H1 (cell line): ENCODE results near the gene BCL11A. TPM values are rescaled to one million over a fixed set of nuclear protein-coding genes. Genes with fewer than 3 reads are reported as not detected.
A peak's percentile ranks its signal among the peaks of the same experiment; 100 is the strongest.

ENCODE experiments used
- CTCF ChIA-PET: fragments of 300-600 bp; sonication (Branson Sonifier 250); formaldehyde crosslinking; loops from one replicate; lab custom pipeline; 2021; ENCODE audit not compliant: partially characterized antibody; lab: Charles Lee
- POLR2A ChIA-PET: fragments of 300-600 bp; sonication (Branson Sonifier 250); formaldehyde crosslinking; loops from one replicate; lab custom pipeline; 2021; ENCODE audit warnings: inconsistent platforms; ENCODE audit not compliant: partially characterized antibody; lab: Charles Lee
- DNase-seq, 2 experiments: peaks; one replicate each; pipeline versions ENCODE4 v3.0.0 to v3.0.0-alpha.2; 2010 to 2022; ENCODE audit warnings: low spot score in 2 of 2, low read depth in 1 of 2, mixed read lengths in 1 of 2
- FAIRE-seq: peaks from 2 replicates; lab custom pipeline; 2011; peaks lifted over from hg19 to GRCh38; lab: Jason Lieb, UNC
- H2AFZ ChIP-seq: 2 replicates; pipeline ENCODE4 v1.8.1; 2012; ENCODE audit warnings: low read length, inconsistent platforms
- H2AK5ac ChIP-seq: 2 replicates; pipeline ENCODE4 v1.6.1; 2013; ENCODE audit warnings: low read depth, low read length
- H2BK120ac ChIP-seq: replicated peaks from 2 replicates; pipeline ENCODE3; 2013; ENCODE audit warnings: low read depth, low read length, inconsistent platforms
- H2BK12ac ChIP-seq: 2 replicates; pipeline ENCODE4 v1.6.1; 2013; ENCODE audit warnings: low read depth, low read length
- H2BK15ac ChIP-seq: 2 replicates; pipeline ENCODE4 v1.6.1; 2013; ENCODE audit warnings: low read length
- H2BK20ac ChIP-seq: 2 replicates; pipeline ENCODE4 v1.6.1; 2013; ENCODE audit warnings: low read length
- H2BK5ac ChIP-seq: 2 replicates; pipeline ENCODE4 v1.6.1; 2013; ENCODE audit warnings: low read depth, low read length
- H3K14ac ChIP-seq: 2 replicates; pipeline ENCODE4 v1.6.1; 2013; ENCODE audit warnings: inconsistent platforms; ENCODE audit not compliant: insufficient read length
- H3K18ac ChIP-seq: 2 replicates; pipeline ENCODE4 v1.6.1; 2013; ENCODE audit warnings: low read length; ENCODE audit errors: extremely low read depth
- H3K23ac ChIP-seq: 2 replicates; pipeline ENCODE4 v1.6.1; 2013; ENCODE audit warnings: inconsistent platforms; ENCODE audit not compliant: insufficient read length
- H3K23me2 ChIP-seq: 2 replicates; pipeline ENCODE4 v1.6.1; 2013; ENCODE audit warnings: low read depth, low read length
- H3K27ac ChIP-seq: 2 replicates; pipeline ENCODE4 v1.6.1; 2011; ENCODE audit warnings: low read depth, low read length, inconsistent platforms
- H3K27me3 ChIP-seq, 4 experiments: replicated peaks in 1 of 4; 1 replicate in 1 of 4; 2 replicates in 3 of 4; pipeline versions ENCODE4 v1.6.1 to v1.8.1; 2011 to 2013; ENCODE audit warnings: low read length in 3 of 4, mild to moderate bottlenecking in 3 of 4, inconsistent platforms in 2 of 4, mixed read lengths in 2 of 4, moderate library complexity in 1 of 4; ENCODE audit not compliant: control insufficient read depth in 3 of 4, insufficient read depth in 3 of 4; ENCODE audit errors: extremely low read depth in 1 of 4
- H3K36me3 ChIP-seq, 4 experiments: 2 replicates each; pipeline versions ENCODE4 v1.6.1 to v1.8.1; 2011 to 2013; ENCODE audit warnings: mild to moderate bottlenecking in 4 of 4, low read length in 3 of 4, moderate library complexity in 2 of 4, control low read depth in 1 of 4, inconsistent platforms in 1 of 4; ENCODE audit not compliant: insufficient read depth in 4 of 4, control insufficient read depth in 2 of 4
- H3K4ac ChIP-seq: replicated peaks from 2 replicates; pipeline ENCODE3; 2013; ENCODE audit warnings: low read length, low read depth, mixed read lengths, inconsistent platforms; ENCODE audit not compliant: insufficient read length
- H3K4me1 ChIP-seq, 4 experiments: replicated peaks in 1 of 4; 1 replicate in 1 of 4; 2 replicates in 3 of 4; pipeline versions ENCODE4 v1.6.1 to v1.8.1; 2011 to 2013; ENCODE audit warnings: low read length in 3 of 4, inconsistent platforms in 2 of 4, mixed read lengths in 1 of 4; ENCODE audit not compliant: insufficient read depth in 4 of 4, control insufficient read depth in 3 of 4
- H3K4me2 ChIP-seq, 2 experiments: 2 replicates each; pipeline versions ENCODE4 v1.6.1 to v1.8.1; 2011 to 2013; ENCODE audit warnings: low read depth in 2 of 2, low read length in 2 of 2, control low read depth in 1 of 2, inconsistent platforms in 1 of 2, mild to moderate bottlenecking in 1 of 2; ENCODE audit not compliant: insufficient read depth in 1 of 2
- H3K4me3 ChIP-seq, 4 experiments: fragments of 200-600, 300-600 bp in 1 of 4; sonication (generic), shearing (Covaris generic), sonication (Bioruptor Twin) in 1 of 4; 2 replicates each; pipeline versions ENCODE4 v1.5.1 to v1.8.1; 2011 to 2016; ENCODE audit warnings: low read length in 4 of 4, low read depth in 3 of 4, control low read depth in 2 of 4, inconsistent platforms in 2 of 4, mild to moderate bottlenecking in 2 of 4, mixed read lengths in 1 of 4, moderate library complexity in 1 of 4; ENCODE audit not compliant: insufficient read depth in 2 of 4; ENCODE audit errors: extremely low read depth in 1 of 4
- H3K56ac ChIP-seq: replicated peaks from 2 replicates; pipeline ENCODE3; 2013; ENCODE audit warnings: low read depth, mild to moderate bottlenecking, mixed read lengths, low read length, inconsistent platforms; ENCODE audit not compliant: insufficient read length
- H3K79me1 ChIP-seq: 2 replicates; pipeline ENCODE4 v1.6.1; 2013; ENCODE audit warnings: low read depth, low read length, control low read depth
- H3K79me2 ChIP-seq, 2 experiments: 2 replicates each; pipeline versions ENCODE4 v1.6.1 to v1.8.1; 2012 to 2013; ENCODE audit warnings: low read length in 2 of 2, mild to moderate bottlenecking in 2 of 2, inconsistent platforms in 1 of 2; ENCODE audit not compliant: insufficient read depth in 2 of 2, control insufficient read depth in 1 of 2
- H3K9ac ChIP-seq, 4 experiments: replicated peaks in 1 of 4; 1 replicate in 1 of 4; 2 replicates in 3 of 4; pipeline versions ENCODE4 v1.6.1 to v1.8.1; 2011 to 2013; ENCODE audit warnings: low read depth in 3 of 4, low read length in 3 of 4, control low read depth in 2 of 4, mild to moderate bottlenecking in 2 of 4, moderate library complexity in 2 of 4, inconsistent platforms in 1 of 4; ENCODE audit errors: extremely low read depth in 1 of 4
- H3K9me3 ChIP-seq, 2 experiments: 2 replicates each; pipeline versions ENCODE4 v1.6.1 to v1.8.1; 2012 to 2013; ENCODE audit warnings: mild to moderate bottlenecking in 2 of 2, moderate library complexity in 2 of 2, control low read depth in 1 of 2, inconsistent platforms in 1 of 2, low read depth in 1 of 2, low read length in 1 of 2, mixed read lengths in 1 of 2; ENCODE audit not compliant: insufficient read depth in 2 of 2
- H4K20me1 ChIP-seq, 2 experiments: replicated peaks in 1 of 2; 2 replicates each; pipeline versions ENCODE3 to v1.8.1; 2011 to 2013; ENCODE audit warnings: inconsistent platforms in 2 of 2, low read length in 2 of 2, mild to moderate bottlenecking in 1 of 2; ENCODE audit not compliant: insufficient read depth in 2 of 2, control insufficient read depth in 1 of 2
- H4K5ac ChIP-seq: 2 replicates; pipeline ENCODE4 v1.6.1; 2013; ENCODE audit warnings: low read length, low read depth, mixed read lengths, inconsistent platforms; ENCODE audit not compliant: insufficient read length
- H4K8ac ChIP-seq: 2 replicates; pipeline ENCODE4 v1.8.0; 2013; ENCODE audit warnings: mild to moderate bottlenecking, moderate library complexity, low read length, inconsistent platforms; ENCODE audit not compliant: insufficient read depth; ENCODE audit errors: extremely low read depth
- H4K91ac ChIP-seq: replicated peaks from 2 replicates; pipeline ENCODE3; 2013; ENCODE audit warnings: low read length, mixed read lengths, inconsistent platforms; ENCODE audit not compliant: insufficient read length
- ASH2L ChIP-seq: fragments of 200-600, 300-600 bp; sonication (generic); IDR thresholded peaks from one replicate; pipeline ENCODE4 v1.7.1; 2017; ENCODE audit warnings: low read length
- EP300 ChIP-seq, 2 experiments: IDR thresholded peaks; 1 replicate in 1 of 2; 2 replicates in 1 of 2; pipeline ENCODE4 v1.6.1; 2011 to 2012; ENCODE audit warnings: low read depth in 2 of 2, low read length in 2 of 2, mild to moderate bottlenecking in 2 of 2, borderline replicate concordance in 1 of 2, inconsistent platforms in 1 of 2, moderate library complexity in 1 of 2
- TEAD4 ChIP-seq: IDR thresholded peaks from 2 replicates; pipeline ENCODE4 v1.6.1; 2012; ENCODE audit warnings: low read depth, low read length, inconsistent platforms, mixed read lengths
- YY1 ChIP-seq: IDR thresholded peaks from 2 replicates; pipeline ENCODE4 v1.6.1; 2011; ENCODE audit warnings: low read depth, mild to moderate bottlenecking, low read length
- WGBS, 2 experiments: shearing (Covaris generic) in 1 of 2; methylation state at CpG; one replicate each; pipeline versions ENCODE4 v1.1.6 to v1.1.7; 2013 to 2015; ENCODE audit warnings: low lambda C conversion rate in 2 of 2, mixed read lengths in 2 of 2, inconsistent platforms in 1 of 2, low coverage in 1 of 2, missing lambda C conversion rate in 1 of 2; ENCODE audit not compliant: insufficient replicate concordance in 2 of 2, insufficient coverage in 1 of 2, insufficient read length in 1 of 2; ENCODE audit errors: extremely low coverage in 1 of 2, missing lambda C conversion rate in 1 of 2; 5-methylcytosine and 5-hydroxymethylcytosine counted together
- polyA plus RNA-seq, 7 experiments: library from polyadenylated mRNA; depleted of rRNA in 3 of 7; stranded (reverse) in 5 of 7; unstranded in 2 of 7; fragments of >200 nt in 5 of 7; fragments of 200-250 nt in 2 of 7; gene quantifications; 1 replicate in 5 of 7; 2 replicates in 1 of 7; 4 replicates in 1 of 7; pipeline versions ENCODE4 v1.2.1 to v1.2.3, GENCODE V29; 2011 to 2013; ENCODE audit warnings: missing spikeins in 2 of 7, mixed read lengths in 2 of 7
- total RNA-seq: library from RNA; stranded (reverse); fragmentation: NEBNext Ultra II Directional; extraction: Animal tissue kit (Norgen Biotek cat#: 25700); gene quantifications from 2 replicates; pipeline ENCODE4 v1.2.1, GENCODE V29; 2021

BCL11A gene
- total and polyA plus RNA-seq, 2 of the 8 experiments (the other 6 are each of a cell fraction or from before 2014, with no cell fraction given), result 11.9 to 59.3 TPM

DNA sequence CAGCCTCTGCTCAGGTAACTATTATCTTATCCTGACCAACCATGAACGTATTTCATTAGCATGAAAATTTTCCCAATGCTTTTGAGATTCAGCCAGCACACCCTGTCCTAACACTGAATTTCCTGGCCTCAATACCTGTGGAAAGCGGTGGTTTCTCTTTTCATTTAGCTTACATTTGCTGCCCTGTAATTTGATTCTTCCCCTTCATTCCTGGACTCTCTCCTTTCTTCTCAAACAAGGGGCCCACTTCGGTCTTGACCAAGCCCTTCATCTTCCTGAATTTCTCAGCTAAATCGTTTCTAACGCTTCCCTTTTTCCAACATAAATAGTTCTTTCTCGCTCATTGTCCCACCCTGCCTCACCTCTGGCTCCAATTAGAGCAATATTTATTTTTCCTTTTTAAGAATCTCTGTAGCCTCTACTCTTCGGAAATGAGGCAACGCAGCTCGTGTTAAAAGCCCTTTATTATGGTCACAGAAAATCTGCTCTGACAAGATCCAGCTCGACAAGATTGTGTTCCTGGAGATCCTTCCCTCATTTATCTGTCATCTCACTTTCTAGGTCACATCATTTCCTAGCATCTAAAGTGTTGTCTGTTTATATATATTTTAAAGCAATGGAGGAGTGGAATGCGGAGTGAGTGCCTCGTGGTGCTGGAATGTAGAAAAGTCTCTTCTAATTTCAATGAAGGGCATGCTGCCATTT, 49.5 kb upstream of the BCL11A start:
- H3K56ac ChIP-seq, result no peak overlapping the region
- POLR2A ChIA-PET, result interaction anchor here (0.8 kb wide), 1 partner anchor 82 kb away, joined by 3 read pairs; no protein-coding TSS in a partner anchor

More for the DNA sequence above, 49.5 kb upstream of the BCL11A start:
- no peak overlapping the region for H4K91ac ChIP-seq
- peak; percentile 71 for TF ChIP-seq ASH2L
- peak; percentile 77; the same call in 1 of the 2 replicates for TF ChIP-seq TEAD4
- no peak for TF ChIP-seq EP300 (IDR thresholded peaks at IDR 0.05; ENCODE audit: borderline replicate concordance in 1 of 2, low read depth in 2 of 2, low read length in 2 of 2)
- TF ChIP-seq YY1, result peak; percentile 27; the same call in 1 of the 2 replicates
- no peak overlapping the region for H4K8ac ChIP-seq
- no peaks in the 10 kb centered on the region for H3K9me3 ChIP-seq
- peak overlapping the region; percentile 26 to 39; a peak in 2 of 4 replicates for H3K4me2 ChIP-seq
- no peaks in the 10 kb centered on the region for H3K23me2 ChIP-seq
- H3K4ac ChIP-seq, result no peak overlapping the region
- 0 out of 2 replicates have a peak overlapping the region, but pooled peaks have one; percentile 40 for H2BK12ac ChIP-seq
- no peak overlapping the region for H2BK20ac ChIP-seq
- H2AK5ac ChIP-seq, result no peak overlapping the region
- no peak for DNase-seq
- H2BK15ac ChIP-seq, result no peak overlapping the region
- H3K23ac ChIP-seq, result no peak overlapping the region
- no peak overlapping the region for H3K4me3 ChIP-seq
- H2BK5ac ChIP-seq, result no peak overlapping the region
- H3K27ac ChIP-seq, result no peak overlapping the region
- H3K36me3 ChIP-seq, result no peaks in the 10 kb centered on the region
- H3K79me1 ChIP-seq, result no peaks in the 10 kb centered on the region
- 60% methylated on average over 12 of the region's 12 CpGs; no CpG with 5 or more reads in 1 of the 2 experiments for WGBS, 2 experiments
- no peaks in the 10 kb centered on the region for H3K27me3 ChIP-seq
- H3K79me2 ChIP-seq, result no peaks in the 10 kb centered on the region
- H2BK120ac ChIP-seq, result no peak overlapping the region
- H3K9ac ChIP-seq, result no peak overlapping the region
- peak overlapping the region; percentile 90 for H2AFZ ChIP-seq
- no peak overlapping the region for H3K18ac ChIP-seq
- no peak overlapping the region for H3K14ac ChIP-seq
- peak; percentile 7 for FAIRE-seq
- no peak overlapping the region for H4K5ac ChIP-seq
- no peaks in the 10 kb centered on the region for H4K20me1 ChIP-seq
- CTCF ChIA-PET, result interaction anchor here (0.6 to 1.0 kb wide), 2 partner anchors 71 to 701 kb away, joined by 3 read pairs; no protein-coding TSS in a partner anchor
- peaks cover 3 to 8% (median 3%) of the 10 kb centered on the region in 4 experiments; a peak in 4 of 7 replicates for H3K4me1 ChIP-seq
